Measurements from ENCODE around the gene NCKAP5.

- TF ChIP-seq CTCF (IDR thresholded peaks at IDR 0.05; ENCODE audit: low read depth, low read length, missing input control) (no peak), GABPA (IDR thresholded peaks at IDR 0.05 in 1 of 2, conservative IDR thresholded peaks at IDR 0.05 in 1 of 2) (no peak)
Measured at GRCh38 chr2:133061874-133062593, 506.2 kb downstream of the NCKAP5 start.
